GM21360 (cell line): ENCODE data around the gene AIFM3.
"Not testable (repeated sequence)": the region's sequence is repeated elsewhere in the genome, so short reads cannot be mapped to it uniquely, and the experiment has no call there.

Experiments
- ATAC-seq: cut with Tn5 transposase; IDR thresholded peaks from one replicate; pipeline ENCODE4 v1.9.1; 2021; ENCODE audit warnings: mild to moderate bottlenecking, moderate library complexity; ENCODE audit not compliant: unreplicated experiment

The AIFM3 gene

GRCh38 chr22:20957683-20958431, 9.2 kb upstream of the AIFM3 start:
- no peak for ATAC-seq

- no peak for ATAC-seq
These were observed 7.2 kb upstream of the AIFM3 start for GRCh38 chr22:20959578-20960461.

- ATAC-seq: no peak
These were observed 6.4 kb upstream of the AIFM3 start for GRCh38 chr22:20960609-20961008.

DNA sequence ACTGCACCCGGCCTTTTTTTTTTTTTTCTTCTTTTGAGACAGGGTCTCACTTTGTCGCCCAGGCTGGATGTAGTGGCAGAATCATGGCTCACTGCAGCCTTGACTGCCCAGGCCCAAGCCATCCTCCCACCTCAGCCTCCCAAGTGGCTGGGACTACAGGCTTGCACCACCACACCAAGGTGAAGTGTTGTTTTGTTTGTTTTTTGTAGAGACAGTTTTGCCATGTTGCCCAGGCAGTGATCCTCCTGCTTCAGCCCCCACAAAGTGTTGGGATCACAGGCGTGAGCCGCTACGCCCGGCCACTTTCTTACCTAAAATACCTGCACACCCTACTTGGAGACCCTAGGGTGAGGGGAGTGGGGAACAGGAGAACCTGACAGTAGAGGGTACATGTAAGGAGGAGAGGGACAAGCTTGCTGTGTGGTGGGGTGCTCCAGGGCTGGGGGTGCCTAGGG, 4.5 kb upstream of the AIFM3 start:
- ATAC-seq: no peak

DNA sequence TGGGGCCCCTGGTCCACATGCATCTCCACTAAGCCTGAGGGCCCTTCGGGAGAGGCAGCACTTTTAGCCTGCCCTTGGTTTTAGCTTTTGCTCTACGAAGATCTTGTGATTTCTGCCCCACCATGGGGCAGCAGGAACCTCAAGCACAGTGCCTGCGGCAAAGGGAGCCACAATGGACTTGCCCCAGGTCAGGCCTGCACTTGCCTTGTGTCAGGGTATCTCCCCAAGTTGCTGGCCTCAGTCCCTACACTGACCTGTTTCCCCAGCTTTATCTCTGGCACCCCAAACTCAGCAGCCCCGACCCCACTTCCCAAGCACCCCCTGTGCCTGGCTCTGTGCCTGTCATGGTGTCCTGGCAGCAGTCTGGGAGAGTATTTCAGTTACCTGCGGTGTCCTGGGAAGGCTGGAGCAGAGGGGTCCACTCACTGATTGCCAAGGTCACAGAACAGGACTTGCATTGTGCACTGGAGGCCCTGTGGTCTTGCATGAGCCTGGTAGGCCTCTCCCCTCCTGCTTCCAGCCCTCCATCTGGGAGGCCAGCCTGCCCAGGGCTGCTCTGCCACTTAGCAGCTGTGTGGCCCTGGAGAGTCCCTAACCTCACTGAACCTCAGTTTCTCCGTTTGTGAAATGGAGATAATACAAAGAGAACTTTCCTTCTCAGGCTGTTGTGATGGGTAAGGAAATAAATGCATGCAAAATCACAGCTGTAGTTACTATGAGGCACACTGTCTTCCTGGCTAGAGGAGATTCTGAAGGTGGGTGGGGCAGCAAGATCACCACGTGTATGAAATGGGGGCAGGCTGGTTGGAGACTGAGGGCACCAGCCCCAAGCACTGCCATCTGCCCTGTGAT, 3.6 kb upstream of the AIFM3 start:
- ATAC-seq: no peak

GRCh38 chr22:20964090-20964798, 2.8 kb upstream of the AIFM3 start:
- no peak for ATAC-seq

GRCh38 chr22:20964799-20965103, 2.3 kb upstream of the AIFM3 start:
- ATAC-seq: no peak

DNA sequence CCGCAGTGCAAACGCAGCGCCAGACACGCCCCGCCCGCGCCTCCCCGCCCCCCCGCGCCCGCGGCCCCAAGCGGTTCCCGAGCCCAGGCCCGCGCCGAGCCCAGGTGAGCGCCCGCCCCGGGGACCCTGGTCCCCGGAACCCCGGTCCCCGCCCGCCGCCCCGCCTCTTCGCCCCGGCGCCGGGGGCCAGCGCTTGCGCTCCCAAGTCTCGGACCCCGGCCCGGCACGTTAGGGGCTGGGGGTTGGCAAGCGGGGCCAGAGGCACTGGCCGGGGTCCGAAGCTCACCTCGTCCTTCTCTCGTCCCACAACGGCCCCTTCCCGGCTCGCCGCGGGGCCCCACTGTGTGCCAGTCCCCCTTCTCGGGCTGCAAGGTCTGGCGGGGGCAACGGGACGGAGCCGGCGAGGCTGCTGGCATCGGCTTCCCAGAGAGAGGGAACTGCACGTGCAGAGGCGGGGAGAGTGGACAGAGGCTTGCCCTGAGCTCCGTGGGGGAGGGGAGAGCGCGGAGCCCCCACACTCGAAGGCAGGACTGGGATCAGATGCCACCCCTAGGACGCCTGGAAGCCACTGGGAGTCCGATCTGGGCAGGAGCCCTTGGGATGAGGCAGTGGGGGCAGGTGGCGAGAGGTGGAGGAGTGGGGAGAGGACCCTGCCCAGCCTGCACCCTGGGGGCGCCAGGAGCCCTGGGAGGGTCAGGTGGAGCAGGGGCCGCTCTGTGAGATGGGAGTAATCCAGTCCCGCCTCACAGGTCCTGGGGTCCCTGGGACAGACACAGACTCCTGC, 1.8 kb upstream of the AIFM3 start:
- no peak for ATAC-seq

DNA sequence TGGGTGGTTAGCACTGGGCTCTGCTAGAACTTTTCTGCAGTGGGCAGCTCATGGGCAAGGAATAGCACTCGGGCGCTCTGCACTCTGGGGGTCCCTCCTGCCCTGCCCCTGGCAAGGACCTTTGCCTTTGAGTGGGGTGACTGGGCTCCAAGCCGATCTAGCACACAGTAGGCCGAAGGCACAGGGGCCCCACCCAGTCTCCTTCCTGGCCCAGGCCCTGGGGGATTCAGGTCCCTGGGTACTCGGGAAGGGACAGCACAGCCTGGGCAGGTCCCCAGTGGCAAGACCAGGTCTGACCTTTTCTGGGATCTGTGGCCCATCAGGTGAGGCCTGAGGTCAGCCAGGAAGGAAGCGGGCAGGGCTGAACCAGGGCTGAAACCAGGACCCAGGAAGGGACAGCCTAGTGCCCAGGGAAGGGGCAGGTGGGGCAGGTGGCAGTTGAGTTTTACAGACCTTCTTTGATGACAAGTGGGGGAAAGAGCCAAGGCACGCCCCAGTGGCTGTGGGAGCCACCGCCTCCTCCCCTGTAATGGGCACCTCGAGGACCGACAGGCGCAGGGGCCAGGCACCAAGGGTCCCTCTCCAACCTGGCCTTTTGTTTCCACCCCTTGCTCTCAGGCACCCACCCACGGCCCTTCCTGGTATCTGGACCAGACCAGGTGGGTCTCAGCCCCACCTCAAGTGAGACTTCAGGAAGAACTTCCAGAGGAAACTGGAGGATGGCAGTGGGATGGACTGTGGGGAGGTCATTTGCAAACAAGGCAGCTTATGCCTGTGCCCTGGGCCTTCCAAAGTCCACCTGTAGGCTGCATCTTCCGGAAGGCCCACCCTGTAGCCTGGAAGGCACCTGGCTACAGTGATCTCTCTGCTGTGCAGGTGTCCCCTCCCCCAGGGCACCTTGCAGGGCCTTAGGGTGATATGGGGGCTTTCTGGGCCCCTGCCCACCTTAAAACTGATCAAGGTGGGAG, 883 bp upstream of the AIFM3 start:
- no peak for ATAC-seq

DNA sequence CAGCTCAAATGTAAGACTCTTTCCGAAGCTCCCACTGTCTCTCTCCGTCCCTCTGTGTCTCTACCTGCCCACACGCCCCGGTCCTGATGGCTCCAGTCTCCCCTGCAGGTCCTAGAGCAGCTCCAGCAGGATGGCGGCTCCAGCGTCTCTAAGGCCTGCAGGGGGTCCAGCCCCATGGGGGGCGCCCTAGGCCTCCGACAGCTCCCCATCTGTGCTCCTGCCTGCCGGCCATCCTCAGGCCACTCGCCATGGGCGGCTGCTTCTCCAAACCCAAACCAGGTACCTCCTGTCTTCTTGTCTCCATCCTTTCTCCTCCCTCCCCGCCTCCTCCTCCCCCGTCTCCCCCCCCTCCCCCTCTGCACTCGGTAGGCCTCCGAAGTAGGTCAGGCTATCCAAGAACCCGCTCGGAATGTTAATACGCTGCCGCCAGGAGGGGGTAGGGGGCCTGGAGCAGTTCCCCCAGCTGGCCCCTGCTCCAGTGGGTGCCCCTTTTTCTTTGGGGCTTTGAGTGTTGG, 699 bp downstream of the AIFM3 start:
- no peak for ATAC-seq

GRCh38 chr22:20968281-20968977, 1.4 kb downstream of the AIFM3 start:
- ATAC-seq: no peak

DNA sequence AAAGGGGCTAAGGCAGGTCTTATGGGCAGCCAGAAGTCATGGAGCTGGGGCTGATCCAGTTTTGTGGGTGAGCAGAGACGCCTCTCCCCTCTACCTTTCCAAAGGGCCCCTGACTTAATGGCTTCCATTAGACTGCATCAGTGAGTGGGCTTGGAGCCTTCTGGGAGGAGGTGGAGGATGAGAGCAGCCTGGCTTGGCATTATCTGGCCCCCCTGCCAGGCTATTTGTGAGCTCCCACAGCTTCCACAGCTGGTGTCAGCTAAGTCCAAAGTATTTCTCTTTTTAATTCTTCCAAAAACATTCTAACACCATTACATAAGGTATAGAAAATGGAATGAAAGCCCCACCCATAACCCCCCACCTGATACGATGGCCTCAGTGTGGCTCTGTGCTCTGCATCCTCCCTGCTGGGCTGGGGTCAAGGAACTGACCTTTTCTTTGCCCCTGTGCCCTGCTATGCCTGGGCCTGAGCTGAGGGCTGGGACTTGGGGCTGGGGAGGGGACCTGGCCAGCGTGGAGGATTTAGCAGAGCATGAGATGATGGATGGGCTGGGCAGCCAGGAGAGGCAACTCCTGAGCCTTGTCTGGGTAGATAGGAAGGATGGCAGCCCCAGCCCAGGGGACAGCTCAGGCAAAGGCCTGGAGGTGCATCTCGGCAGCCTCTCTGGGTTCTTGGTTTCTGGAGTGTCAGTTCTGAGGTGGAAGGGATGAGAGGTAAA, 4.0 kb downstream of the AIFM3 start:
- no peak for ATAC-seq

- ATAC-seq: not testable (repeated sequence)
These were observed 5.1 kb downstream of the AIFM3 start for GRCh38 chr22:20972014-20972694.

DNA sequence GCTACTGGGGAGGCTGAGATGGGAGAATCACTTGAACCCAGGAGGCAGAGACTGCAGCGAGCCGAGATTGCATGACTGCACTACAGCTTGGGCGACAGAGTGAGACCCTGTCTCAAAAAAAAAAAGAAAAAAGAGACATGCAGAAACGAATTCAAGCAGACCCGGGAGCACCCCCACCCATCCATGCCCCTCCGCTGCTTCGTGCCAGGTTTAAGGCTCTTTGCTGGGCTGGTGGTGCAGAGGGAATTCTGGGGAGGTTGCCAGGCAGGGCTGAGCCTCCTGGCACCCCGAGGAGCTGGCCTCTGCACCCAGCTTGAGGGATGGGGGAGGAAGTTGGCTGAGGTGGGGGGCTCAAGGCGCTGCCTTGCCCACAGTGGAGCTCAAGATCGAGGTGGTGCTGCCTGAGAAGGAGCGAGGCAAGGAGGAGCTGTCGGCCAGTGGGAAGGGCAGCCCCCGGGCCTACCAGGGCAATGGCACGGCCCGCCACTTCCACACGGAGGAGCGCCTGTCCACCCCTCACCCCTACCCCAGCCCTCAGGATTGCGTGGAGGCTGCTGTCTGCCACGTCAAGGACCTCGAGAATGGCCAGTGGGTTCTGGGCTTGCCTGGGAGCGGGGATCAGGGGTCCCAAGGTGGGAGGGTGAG, 6.0 kb downstream of the AIFM3 start:
- ATAC-seq: no peak

DNA sequence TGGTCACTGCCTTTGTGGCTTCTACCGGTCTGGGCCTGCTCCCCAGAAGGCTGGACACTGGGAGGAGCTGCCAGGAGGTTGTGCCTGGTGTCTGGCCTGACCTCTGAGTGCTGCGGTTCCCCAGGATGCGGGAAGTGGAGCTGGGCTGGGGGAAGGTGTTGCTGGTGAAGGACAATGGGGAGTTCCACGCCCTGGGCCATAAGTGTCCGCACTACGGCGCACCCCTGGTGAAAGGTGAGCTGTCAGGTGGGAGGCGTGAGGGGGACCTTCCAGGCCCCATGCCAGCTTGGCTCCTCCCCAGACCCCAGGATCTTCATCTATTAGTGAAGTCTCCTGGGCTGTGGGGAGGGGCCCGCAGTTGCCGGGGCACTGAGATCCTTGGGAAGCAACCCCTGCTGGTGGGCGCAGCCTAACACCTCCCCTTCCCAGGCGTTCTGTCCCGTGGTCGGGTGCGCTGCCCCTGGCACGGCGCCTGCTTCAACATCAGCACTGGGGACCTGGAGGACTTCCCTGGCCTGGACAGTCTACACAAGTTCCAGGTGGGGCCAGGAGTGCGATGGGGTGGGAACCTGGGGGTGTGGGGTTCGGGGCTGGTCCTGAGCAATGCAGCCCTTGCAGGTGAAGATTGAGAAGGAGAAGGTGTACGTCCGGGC, 6.7 kb downstream of the AIFM3 start:
- ATAC-seq: no peak
